Measurements from ENCODE around the gene NTSR1. TPM values are rescaled to one million over a fixed set of nuclear protein-coding genes. Genes with fewer than 3 reads are reported as not detected.

NTSR1 gene
- total RNA-seq, 3 donors from 2014 or later (not counting 1 experiment from before 2014, with no cell fraction given), result 0.11 to 0.45 TPM; not detected in 1

DNA sequence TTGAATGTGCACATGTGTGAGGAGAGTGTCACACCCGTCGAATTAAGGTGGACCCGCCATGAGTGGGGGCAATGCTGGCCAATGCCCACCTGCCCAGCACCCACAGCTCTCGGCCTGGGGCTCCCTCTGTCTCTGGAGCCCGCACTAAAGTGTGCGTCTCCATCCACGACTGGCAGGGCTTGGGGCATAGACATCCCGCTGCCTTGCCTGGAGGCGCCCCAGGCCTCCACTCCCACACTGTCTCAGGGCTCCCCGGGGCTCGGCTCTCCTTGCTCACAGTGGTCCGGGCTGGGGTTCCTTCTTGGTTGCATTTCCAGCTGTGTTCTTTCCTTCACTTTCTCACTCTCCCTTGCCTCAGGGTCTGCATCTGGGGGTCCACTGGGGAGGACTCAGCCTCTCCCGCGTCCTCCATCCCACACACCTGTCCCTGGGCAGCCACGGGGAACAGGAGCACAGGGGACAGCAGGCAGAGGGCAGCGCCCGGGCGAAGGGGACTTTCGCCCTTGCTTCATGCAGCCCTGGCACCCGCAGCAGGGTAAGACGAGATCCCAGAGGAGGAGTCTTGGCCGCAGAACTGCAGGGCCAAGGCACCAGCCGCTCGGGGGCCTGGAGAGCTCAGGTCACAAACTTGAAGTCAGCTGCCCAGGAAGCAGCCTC, 67.5 kb downstream of the NTSR1 start:
- H3K4me3 ChIP-seq (ENCODE audit: low read length), result no peak overlapping the region

DNA sequence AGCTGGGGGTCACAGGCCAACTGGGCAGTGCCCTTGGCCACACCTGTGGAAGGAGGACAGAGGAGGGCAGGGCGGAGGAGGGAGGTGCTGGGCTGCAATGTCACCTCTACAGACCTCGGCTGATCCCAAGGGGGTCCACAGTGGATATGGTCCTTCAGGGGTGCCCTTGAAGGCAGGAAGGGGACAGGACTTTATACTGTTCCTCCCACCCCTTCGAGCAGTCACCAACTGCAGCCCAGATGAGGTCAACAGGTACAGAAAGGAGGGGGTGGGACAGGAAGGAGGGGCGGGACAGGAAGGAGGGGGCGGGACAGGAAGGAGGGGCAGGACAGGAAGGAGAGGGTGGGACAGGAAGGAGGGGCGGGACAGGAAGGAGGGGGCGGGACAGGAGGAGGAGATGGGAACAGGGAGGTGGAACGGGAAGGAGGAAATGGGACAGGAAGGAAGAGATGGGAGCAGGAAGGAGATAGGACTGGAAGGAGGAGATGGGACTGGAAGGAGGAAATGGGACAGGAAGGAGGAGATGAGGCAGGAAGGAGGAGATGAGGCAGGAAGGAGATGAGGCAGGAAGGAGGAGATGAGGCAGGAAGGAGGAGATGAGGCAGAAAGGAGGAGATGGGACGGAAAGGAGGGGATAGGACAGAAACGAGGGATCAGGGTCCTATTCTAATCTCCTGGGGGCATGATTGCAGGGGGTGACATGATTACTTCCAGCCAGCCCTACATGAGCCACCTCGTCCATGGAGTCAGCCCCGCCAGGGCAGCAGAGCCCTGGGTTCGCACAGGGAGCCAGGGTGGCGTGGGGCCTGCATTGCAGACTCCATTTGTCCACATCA, 68.3 kb downstream of the NTSR1 start:
- no peaks in the 10 kb centered on the region for H3K27me3 Mint-ChIP-seq (ENCODE audit: low read depth in 2 of 2)
- TF ChIP-seq, protein P1, sequence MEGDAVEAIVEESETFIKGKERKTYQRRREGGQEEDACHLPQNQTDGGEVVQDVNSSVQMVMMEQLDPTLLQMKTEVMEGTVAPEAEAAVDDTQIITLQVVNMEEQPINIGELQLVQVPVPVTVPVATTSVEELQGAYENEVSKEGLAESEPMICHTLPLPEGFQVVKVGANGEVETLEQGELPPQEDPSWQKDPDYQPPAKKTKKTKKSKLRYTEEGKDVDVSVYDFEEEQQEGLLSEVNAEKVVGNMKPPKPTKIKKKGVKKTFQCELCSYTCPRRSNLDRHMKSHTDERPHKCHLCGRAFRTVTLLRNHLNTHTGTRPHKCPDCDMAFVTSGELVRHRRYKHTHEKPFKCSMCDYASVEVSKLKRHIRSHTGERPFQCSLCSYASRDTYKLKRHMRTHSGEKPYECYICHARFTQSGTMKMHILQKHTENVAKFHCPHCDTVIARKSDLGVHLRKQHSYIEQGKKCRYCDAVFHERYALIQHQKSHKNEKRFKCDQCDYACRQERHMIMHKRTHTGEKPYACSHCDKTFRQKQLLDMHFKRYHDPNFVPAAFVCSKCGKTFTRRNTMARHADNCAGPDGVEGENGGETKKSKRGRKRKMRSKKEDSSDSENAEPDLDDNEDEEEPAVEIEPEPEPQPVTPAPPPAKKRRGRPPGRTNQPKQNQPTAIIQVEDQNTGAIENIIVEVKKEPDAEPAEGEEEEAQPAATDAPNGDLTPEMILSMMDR (IDR thresholded peaks at IDR 0.05), result no peak
- no peak overlapping the region for H3K4me3 ChIP-seq (ENCODE audit: low read length)

More for the DNA sequence above, 67.5 kb downstream of the NTSR1 start:
- peaks cover 37% of the 10 kb centered on the region for H3K4me1 ChIP-seq (ENCODE audit: control insufficient read depth, insufficient read depth, low read length)
- no peaks in the 10 kb centered on the region for H3K27me3 ChIP-seq (ENCODE audit: control insufficient read depth, insufficient read depth, low read length)
- Mint-ChIP-seq H3K27me3 (ENCODE audit: low read depth in 2 of 2) (no peaks in the 10 kb centered on the region), H3K4me3 (peak overlapping the region; percentile 13), H3K27ac (peak overlapping the region; percentile 56 to 91), H3K4me1 (peaks cover 8 to 28% of the 10 kb centered on the region in 2 donors), H3K9me3 (no peaks in the 10 kb centered on the region), H3K36me3 (no peaks in the 10 kb centered on the region)
- 96% methylated on average over 24 of the region's 24 CpGs for WGBS (ENCODE audit: insufficient coverage)
- no peak for DNase-seq
- TF ChIP-seq, protein P1 (IDR thresholded peaks at IDR 0.05), result no peak
- intact Hi-C loops (cut with micrococcal nuclease), result no loop called here
- no peak for ATAC-seq
- no peaks in the 10 kb centered on the region for H3K36me3 ChIP-seq (ENCODE audit: control insufficient read depth, insufficient read depth, low read length)
- H3K27ac ChIP-seq (ENCODE audit: low read length), result peak overlapping the region; percentile 76
- H3K9me3 ChIP-seq (ENCODE audit: control insufficient read depth, insufficient read depth, low read length), result no peaks in the 10 kb centered on the region

DNA sequence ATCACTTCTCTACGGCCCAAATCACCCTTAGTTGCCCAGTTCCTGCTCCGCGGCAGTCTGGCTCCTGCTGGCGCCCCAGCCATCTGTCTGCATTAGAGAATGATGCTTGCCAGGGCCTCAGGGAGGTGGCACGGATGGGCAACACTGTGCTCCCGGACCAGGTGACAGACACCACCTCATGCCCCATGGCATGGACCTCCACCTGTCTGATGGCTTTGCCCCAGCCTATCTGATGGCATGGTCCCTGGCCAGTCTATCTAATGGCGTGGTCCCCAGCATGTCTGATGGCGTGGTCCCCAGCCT, 68.8 kb downstream of the NTSR1 start:
- H3K4me1 Mint-ChIP-seq, result peaks cover 8 to 28% of the 10 kb centered on the region in 2 donors
- 94% methylated on average over 8 of the region's 8 CpGs for WGBS (ENCODE audit: insufficient coverage)
- Histone ChIP-seq H3K9me3 (ENCODE audit: control insufficient read depth, insufficient read depth, low read length) (no peaks in the 10 kb centered on the region), H3K27me3 (ENCODE audit: control insufficient read depth, insufficient read depth, low read length) (no peaks in the 10 kb centered on the region), H3K4me3 (ENCODE audit: low read length) (no peak overlapping the region), H3K4me1 (ENCODE audit: control insufficient read depth, insufficient read depth, low read length) (peaks cover 37% of the 10 kb centered on the region), H3K27ac (ENCODE audit: low read length) (peak overlapping the region; percentile 64), H3K36me3 (ENCODE audit: control insufficient read depth, insufficient read depth, low read length) (no peaks in the 10 kb centered on the region)
- no peaks in the 10 kb centered on the region for H3K9me3 Mint-ChIP-seq
- H3K27ac Mint-ChIP-seq, result peak overlapping the region; percentile 56 to 91
- DNase-seq (no peak), ATAC-seq (no peak)
- TF ChIP-seq, protein P1 (IDR thresholded peaks at IDR 0.05), result no peak
- intact Hi-C loops (cut with micrococcal nuclease), result no loop called here
- H3K4me3 Mint-ChIP-seq, result peak overlapping the region; percentile 17
- no peaks in the 10 kb centered on the region for H3K36me3 Mint-ChIP-seq
- H3K27me3 Mint-ChIP-seq (ENCODE audit: low read depth in 2 of 2), result no peaks in the 10 kb centered on the region

More for the DNA sequence above, 68.3 kb downstream of the NTSR1 start:
- peaks cover 37% of the 10 kb centered on the region for H3K4me1 ChIP-seq (ENCODE audit: control insufficient read depth, insufficient read depth, low read length)
- Mint-ChIP-seq H3K27ac (peak overlapping the region; percentile 56 to 91), H3K4me1 (peaks cover 8 to 28% of the 10 kb centered on the region in 2 donors), H3K4me3 (peak overlapping the region; percentile 74), H3K36me3 (no peaks in the 10 kb centered on the region), H3K9me3 (no peaks in the 10 kb centered on the region)
- DNase-seq (peak in 1 of 2 donors; percentile 79), ATAC-seq (peak; percentile 60 to 87 (median 65))
- no peaks in the 10 kb centered on the region for H3K36me3 ChIP-seq (ENCODE audit: control insufficient read depth, insufficient read depth, low read length)
- H3K9me3 ChIP-seq (ENCODE audit: control insufficient read depth, insufficient read depth, low read length), result no peaks in the 10 kb centered on the region
- WGBS (ENCODE audit: insufficient coverage), result 52% methylated on average over 13 of the region's 14 CpGs
- intact Hi-C loops (cut with micrococcal nuclease), result no loop called here
- H3K27ac ChIP-seq (ENCODE audit: low read length), result peak overlapping the region; percentile 76
- H3K27me3 ChIP-seq (ENCODE audit: control insufficient read depth, insufficient read depth, low read length), result no peaks in the 10 kb centered on the region

Data from natural killer cell (primary cell).